ENCODE measurements around the gene LRRC8C. TPM values are rescaled to one million over a fixed set of nuclear protein-coding genes. Genes with fewer than 3 reads are reported as not detected.

The LRRC8C gene
- total RNA-seq, 1 donor from 2014 or later: 5.5 TPM

GRCh38 chr1:89659322-89660081 is 26.6 kb downstream of the LRRC8C start:
- H3K27ac ChIP-seq: no peak overlapping the region
- no peaks in the 10 kb centered on the region for H3K4me1 ChIP-seq
- no peak overlapping the region for H3K4me3 ChIP-seq
- H3K27ac Mint-ChIP-seq: no peak overlapping the region
- H2AFZ ChIP-seq (replicated peaks): no peak overlapping the region
- no peaks in the 10 kb centered on the region for H3K27me3 Mint-ChIP-seq (ENCODE audit: insufficient read depth, low read depth)
- peaks cover 5% of the 10 kb centered on the region for H3K9me3 ChIP-seq (ENCODE audit: low read depth)
- H3K4me2 ChIP-seq: no peak overlapping the region
- H4K20me1 ChIP-seq (ENCODE audit: low read depth): no peaks in the 10 kb centered on the region
- H3K4me3 Mint-ChIP-seq: no peak overlapping the region
- no peaks in the 10 kb centered on the region for H3F3A ChIP-seq (ENCODE audit: low read depth)
- peaks cover 10% of the 10 kb centered on the region for H3K9me3 Mint-ChIP-seq
- no peaks in the 10 kb centered on the region for H3K36me3 ChIP-seq
- TF ChIP-seq, protein P1, sequence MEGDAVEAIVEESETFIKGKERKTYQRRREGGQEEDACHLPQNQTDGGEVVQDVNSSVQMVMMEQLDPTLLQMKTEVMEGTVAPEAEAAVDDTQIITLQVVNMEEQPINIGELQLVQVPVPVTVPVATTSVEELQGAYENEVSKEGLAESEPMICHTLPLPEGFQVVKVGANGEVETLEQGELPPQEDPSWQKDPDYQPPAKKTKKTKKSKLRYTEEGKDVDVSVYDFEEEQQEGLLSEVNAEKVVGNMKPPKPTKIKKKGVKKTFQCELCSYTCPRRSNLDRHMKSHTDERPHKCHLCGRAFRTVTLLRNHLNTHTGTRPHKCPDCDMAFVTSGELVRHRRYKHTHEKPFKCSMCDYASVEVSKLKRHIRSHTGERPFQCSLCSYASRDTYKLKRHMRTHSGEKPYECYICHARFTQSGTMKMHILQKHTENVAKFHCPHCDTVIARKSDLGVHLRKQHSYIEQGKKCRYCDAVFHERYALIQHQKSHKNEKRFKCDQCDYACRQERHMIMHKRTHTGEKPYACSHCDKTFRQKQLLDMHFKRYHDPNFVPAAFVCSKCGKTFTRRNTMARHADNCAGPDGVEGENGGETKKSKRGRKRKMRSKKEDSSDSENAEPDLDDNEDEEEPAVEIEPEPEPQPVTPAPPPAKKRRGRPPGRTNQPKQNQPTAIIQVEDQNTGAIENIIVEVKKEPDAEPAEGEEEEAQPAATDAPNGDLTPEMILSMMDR (IDR thresholded peaks at IDR 0.05): no peak
- TF ChIP-seq EZH2 (IDR thresholded peaks at IDR 0.05) (no peak), EZH2phosphoT487 (IDR thresholded peaks at IDR 0.05) (no peak)
- H3K4me1 Mint-ChIP-seq: no peaks in the 10 kb centered on the region
- no peaks in the 10 kb centered on the region for H3K79me2 ChIP-seq (ENCODE audit: low read depth)
- DNase-seq (ENCODE audit: low spot score): no peak
- no peak overlapping the region for H3K9ac ChIP-seq
- H3K36me3 Mint-ChIP-seq: no peaks in the 10 kb centered on the region
- H3K27me3 ChIP-seq: no peaks in the 10 kb centered on the region

GRCh38 chr1:89660224-89661061 is 27.5 kb downstream of the LRRC8C start:
- H3K27ac ChIP-seq: no peak overlapping the region
- H2AFZ ChIP-seq (replicated peaks): no peak overlapping the region
- H3K79me2 ChIP-seq (ENCODE audit: low read depth): no peaks in the 10 kb centered on the region
- TF ChIP-seq EZH2 (IDR thresholded peaks at IDR 0.05): no peak
- H3K4me3 ChIP-seq: no peak overlapping the region
- peaks cover 5% of the 10 kb centered on the region for H3K9me3 ChIP-seq (ENCODE audit: low read depth)
- Mint-ChIP-seq H3K4me1 (no peaks in the 10 kb centered on the region), H3K27ac (no peak overlapping the region), H3K4me3 (no peak overlapping the region), H3K36me3 (no peaks in the 10 kb centered on the region), H3K9me3 (peaks cover 12% of the 10 kb centered on the region), H3K27me3 (ENCODE audit: insufficient read depth, low read depth) (no peaks in the 10 kb centered on the region)
- H3K4me1 ChIP-seq: no peaks in the 10 kb centered on the region
- no peaks in the 10 kb centered on the region for H4K20me1 ChIP-seq (ENCODE audit: low read depth)
- no peak for DNase-seq (ENCODE audit: low spot score)
- no peak overlapping the region for H3K9ac ChIP-seq
- no peaks in the 10 kb centered on the region for H3K36me3 ChIP-seq
- no peaks in the 10 kb centered on the region for H3F3A ChIP-seq (ENCODE audit: low read depth)
- H3K4me2 ChIP-seq: no peak overlapping the region
- no peaks in the 10 kb centered on the region for H3K27me3 ChIP-seq

- Mint-ChIP-seq H3K9me3 (peaks cover 12% of the 10 kb centered on the region), H3K27ac (no peak overlapping the region), H3K4me1 (peaks cover 5% of the 10 kb centered on the region), H3K27me3 (ENCODE audit: insufficient read depth, low read depth) (no peaks in the 10 kb centered on the region), H3K4me3 (no peak overlapping the region), H3K36me3 (no peaks in the 10 kb centered on the region)
- TF ChIP-seq, protein P1 (IDR thresholded peaks at IDR 0.05): no peak
- TF ChIP-seq EZH2 (IDR thresholded peaks at IDR 0.05) (no peak), EZH2phosphoT487 (IDR thresholded peaks at IDR 0.05) (no peak)
- Histone ChIP-seq H3F3A (ENCODE audit: low read depth) (no peaks in the 10 kb centered on the region), H3K27me3 (no peaks in the 10 kb centered on the region), H2AFZ (replicated peaks) (no peak overlapping the region), H3K4me1 (no peaks in the 10 kb centered on the region), H3K9me3 (ENCODE audit: low read depth) (peaks cover 5% of the 10 kb centered on the region), H3K4me3 (no peak overlapping the region), H3K36me3 (no peaks in the 10 kb centered on the region), H3K9ac (no peak overlapping the region), H3K27ac (no peak overlapping the region), H3K4me2 (no peak overlapping the region), H4K20me1 (ENCODE audit: low read depth) (no peaks in the 10 kb centered on the region), H3K79me2 (ENCODE audit: low read depth) (no peaks in the 10 kb centered on the region)
- DNase-seq (ENCODE audit: low spot score): no peak
Observed at GRCh38 chr1:89665941-89666340, 33.0 kb downstream of the LRRC8C start.
